Neural progenitor cell (in vitro differentiated cells): Measurements from ENCODE around the gene ZFP3.

ENCODE experiments used
- CTCF ChIP-seq: fragments of 200-600 bp; sonication (generic); IDR thresholded peaks from 2 replicates; pipeline ENCODE4 v1.5.1; 2017; ENCODE audit warnings: antibody characterized with exemption, mild to moderate bottlenecking
- EZH2 ChIP-seq: fragments of 200-600 bp; sonication (generic); IDR thresholded peaks from 2 replicates; pipeline ENCODE4 v1.6.1; 2017; ENCODE audit warnings: antibody characterized with exemption, mild to moderate bottlenecking, moderate library complexity
- EZH2phosphoT487 ChIP-seq: fragments of 200-600 bp; sonication (generic); IDR thresholded peaks from 2 replicates; pipeline ENCODE4 v1.6.1; 2017; ENCODE audit warnings: antibody characterized with exemption

GRCh38 chr17:5032865-5033264, 45.4 kb upstream of the ZFP3 start:
- no peak for TF ChIP-seq CTCF
- no peak for TF ChIP-seq EZH2
- no peak for TF ChIP-seq EZH2phosphoT487
